Measurements from ENCODE around the gene MST1R. TPM values are rescaled to one million over a fixed set of nuclear protein-coding genes. Genes with fewer than 3 reads are reported as not detected.

Gene MST1R
- total and polyA plus RNA-seq, 9 of the 15 experiments (the other 6 are each of a cell fraction or from before 2014, with no cell fraction given): 1.3 to 10.0 (median 3.8) TPM

DNA sequence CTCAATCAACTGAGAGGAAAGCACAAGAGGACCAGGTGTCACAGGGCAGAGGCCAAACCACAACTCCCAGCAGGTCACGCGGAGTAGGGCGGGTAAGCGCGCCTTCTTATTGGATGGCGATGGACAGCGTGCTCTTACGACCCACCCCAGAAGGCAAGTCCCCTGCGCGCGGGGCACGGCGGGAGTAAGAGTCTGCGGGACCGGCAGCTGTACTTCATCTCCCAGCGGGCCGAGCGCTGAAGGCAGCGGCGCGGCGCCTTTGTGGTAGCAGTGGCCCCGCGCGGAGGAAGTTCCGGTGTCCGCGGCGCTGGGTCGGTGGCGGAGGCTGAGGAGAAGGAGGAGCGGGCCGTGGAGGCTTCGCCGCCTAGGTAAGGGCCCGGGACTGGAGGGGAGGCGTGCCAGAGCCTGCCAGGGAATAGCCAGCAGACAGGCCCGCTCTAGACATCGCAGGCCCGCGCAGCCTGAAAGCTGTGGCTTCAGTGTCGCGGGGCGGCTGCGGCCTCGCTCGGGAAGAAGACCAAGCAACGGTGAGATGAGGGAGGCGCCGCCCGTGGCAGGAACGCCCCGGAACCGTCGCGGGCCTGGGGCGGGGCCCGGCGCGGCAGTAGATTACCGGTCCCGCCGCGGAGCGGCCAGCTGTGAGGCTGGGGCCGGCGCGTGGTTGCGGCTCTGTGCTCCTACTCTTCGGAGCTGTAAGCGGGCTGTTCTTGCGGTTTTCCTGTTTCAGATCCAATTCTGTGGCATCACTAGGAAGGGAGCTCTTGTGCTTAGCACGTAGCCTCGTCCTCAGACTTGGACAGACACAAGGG lies 36.4 kb upstream of the MST1R start, which contains the start of gene RBM6 (continued):
- TF ChIP-seq, protein P1, sequence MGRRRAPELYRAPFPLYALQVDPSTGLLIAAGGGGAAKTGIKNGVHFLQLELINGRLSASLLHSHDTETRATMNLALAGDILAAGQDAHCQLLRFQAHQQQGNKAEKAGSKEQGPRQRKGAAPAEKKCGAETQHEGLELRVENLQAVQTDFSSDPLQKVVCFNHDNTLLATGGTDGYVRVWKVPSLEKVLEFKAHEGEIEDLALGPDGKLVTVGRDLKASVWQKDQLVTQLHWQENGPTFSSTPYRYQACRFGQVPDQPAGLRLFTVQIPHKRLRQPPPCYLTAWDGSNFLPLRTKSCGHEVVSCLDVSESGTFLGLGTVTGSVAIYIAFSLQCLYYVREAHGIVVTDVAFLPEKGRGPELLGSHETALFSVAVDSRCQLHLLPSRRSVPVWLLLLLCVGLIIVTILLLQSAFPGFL (CRISPR knock-in tag; IDR thresholded peaks at IDR 0.05): peak; percentile 98
- no peak for TF ChIP-seq NCOA4 (IDR thresholded peaks at IDR 0.05; ENCODE audit: partially characterized antibody)
- TF ChIP-seq, protein P2, sequence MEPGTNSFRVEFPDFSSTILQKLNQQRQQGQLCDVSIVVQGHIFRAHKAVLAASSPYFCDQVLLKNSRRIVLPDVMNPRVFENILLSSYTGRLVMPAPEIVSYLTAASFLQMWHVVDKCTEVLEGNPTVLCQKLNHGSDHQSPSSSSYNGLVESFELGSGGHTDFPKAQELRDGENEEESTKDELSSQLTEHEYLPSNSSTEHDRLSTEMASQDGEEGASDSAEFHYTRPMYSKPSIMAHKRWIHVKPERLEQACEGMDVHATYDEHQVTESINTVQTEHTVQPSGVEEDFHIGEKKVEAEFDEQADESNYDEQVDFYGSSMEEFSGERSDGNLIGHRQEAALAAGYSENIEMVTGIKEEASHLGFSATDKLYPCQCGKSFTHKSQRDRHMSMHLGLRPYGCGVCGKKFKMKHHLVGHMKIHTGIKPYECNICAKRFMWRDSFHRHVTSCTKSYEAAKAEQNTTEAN (CRISPR knock-in tag; IDR thresholded peaks at IDR 0.05): no peak
- TF ChIP-seq MAFG (tag; conservative IDR thresholded peaks at IDR 0.05): no peak
- no peak for TF ChIP-seq PPARD (CRISPR knock-in tag; IDR thresholded peaks at IDR 0.05)
- TF ChIP-seq, protein P3, sequence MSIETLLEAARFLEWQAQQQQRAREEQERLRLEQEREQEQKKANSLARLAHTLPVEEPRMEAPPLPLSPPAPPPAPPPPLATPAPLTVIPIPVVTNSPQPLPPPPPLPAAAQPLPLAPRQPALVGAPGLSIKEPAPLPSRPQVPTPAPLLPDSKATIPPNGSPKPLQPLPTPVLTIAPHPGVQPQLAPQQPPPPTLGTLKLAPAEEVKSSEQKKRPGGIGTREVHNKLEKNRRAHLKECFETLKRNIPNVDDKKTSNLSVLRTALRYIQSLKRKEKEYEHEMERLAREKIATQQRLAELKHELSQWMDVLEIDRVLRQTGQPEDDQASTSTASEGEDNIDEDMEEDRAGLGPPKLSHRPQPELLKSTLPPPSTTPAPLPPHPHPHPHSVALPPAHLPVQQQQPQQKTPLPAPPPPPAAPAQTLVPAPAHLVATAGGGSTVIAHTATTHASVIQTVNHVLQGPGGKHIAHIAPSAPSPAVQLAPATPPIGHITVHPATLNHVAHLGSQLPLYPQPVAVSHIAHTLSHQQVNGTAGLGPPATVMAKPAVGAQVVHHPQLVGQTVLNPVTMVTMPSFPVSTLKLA (conservative IDR thresholded peaks at IDR 0.05): peak; percentile 86 to 95
- TF ChIP-seq ZNF586 (CRISPR knock-in tag; conservative IDR thresholded peaks at IDR 0.05): no peak
- no peak for TF ChIP-seq CBX8 (IDR thresholded peaks at IDR 0.05; ENCODE audit: borderline replicate concordance, extremely low read depth, low read depth, low read length, poor library complexity, severe bottlenecking)
- TF ChIP-seq RBFOX2 (IDR thresholded peaks at IDR 0.05; ENCODE audit: low read depth, low read length): peak; percentile 96
- TF ChIP-seq, protein P4, sequence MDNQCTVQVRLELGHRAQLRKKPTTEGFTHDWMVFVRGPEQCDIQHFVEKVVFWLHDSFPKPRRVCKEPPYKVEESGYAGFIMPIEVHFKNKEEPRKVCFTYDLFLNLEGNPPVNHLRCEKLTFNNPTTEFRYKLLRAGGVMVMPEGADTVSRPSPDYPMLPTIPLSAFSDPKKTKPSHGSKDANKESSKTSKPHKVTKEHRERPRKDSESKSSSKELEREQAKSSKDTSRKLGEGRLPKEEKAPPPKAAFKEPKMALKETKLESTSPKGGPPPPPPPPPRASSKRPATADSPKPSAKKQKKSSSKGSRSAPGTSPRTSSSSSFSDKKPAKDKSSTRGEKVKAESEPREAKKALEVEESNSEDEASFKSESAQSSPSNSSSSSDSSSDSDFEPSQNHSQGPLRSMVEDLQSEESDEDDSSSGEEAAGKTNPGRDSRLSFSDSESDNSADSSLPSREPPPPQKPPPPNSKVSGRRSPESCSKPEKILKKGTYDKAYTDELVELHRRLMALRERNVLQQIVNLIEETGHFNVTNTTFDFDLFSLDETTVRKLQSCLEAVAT (IDR thresholded peaks at IDR 0.05): no peak
- TF ChIP-seq, protein P5, sequence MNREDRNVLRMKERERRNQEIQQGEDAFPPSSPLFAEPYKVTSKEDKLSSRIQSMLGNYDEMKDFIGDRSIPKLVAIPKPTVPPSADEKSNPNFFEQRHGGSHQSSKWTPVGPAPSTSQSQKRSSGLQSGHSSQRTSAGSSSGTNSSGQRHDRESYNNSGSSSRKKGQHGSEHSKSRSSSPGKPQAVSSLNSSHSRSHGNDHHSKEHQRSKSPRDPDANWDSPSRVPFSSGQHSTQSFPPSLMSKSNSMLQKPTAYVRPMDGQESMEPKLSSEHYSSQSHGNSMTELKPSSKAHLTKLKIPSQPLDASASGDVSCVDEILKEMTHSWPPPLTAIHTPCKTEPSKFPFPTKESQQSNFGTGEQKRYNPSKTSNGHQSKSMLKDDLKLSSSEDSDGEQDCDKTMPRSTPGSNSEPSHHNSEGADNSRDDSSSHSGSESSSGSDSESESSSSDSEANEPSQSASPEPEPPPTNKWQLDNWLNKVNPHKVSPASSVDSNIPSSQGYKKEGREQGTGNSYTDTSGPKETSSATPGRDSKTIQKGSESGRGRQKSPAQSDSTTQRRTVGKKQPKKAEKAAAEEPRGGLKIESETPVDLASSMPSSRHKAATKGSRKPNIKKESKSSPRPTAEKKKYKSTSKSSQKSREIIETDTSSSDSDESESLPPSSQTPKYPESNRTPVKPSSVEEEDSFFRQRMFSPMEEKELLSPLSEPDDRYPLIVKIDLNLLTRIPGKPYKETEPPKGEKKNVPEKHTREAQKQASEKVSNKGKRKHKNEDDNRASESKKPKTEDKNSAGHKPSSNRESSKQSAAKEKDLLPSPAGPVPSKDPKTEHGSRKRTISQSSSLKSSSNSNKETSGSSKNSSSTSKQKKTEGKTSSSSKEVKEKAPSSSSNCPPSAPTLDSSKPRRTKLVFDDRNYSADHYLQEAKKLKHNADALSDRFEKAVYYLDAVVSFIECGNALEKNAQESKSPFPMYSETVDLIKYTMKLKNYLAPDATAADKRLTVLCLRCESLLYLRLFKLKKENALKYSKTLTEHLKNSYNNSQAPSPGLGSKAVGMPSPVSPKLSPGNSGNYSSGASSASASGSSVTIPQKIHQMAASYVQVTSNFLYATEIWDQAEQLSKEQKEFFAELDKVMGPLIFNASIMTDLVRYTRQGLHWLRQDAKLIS (CRISPR knock-in tag; IDR thresholded peaks at IDR 0.05): peak; percentile 85
- TF ChIP-seq POLR2AphosphoS2 (IDR thresholded peaks at IDR 0.05; ENCODE audit: low read length): no peak
- no peak for TF ChIP-seq SAFB2 (IDR thresholded peaks at IDR 0.05; ENCODE audit: borderline replicate concordance, low read depth, low read length, severe bottlenecking)
- no peak for TF ChIP-seq NCOA6 (IDR thresholded peaks at IDR 0.05)
- no peak for TF ChIP-seq ZNF77 (CRISPR knock-in tag; IDR thresholded peaks at IDR 0.05)
- no peak for TF ChIP-seq SMARCE1 (IDR thresholded peaks at IDR 0.05)
- peak; percentile 86 for TF ChIP-seq CXXC5 (CRISPR knock-in tag; IDR thresholded peaks at IDR 0.05)
- TF ChIP-seq GABPA (tag; conservative IDR thresholded peaks at IDR 0.05; ENCODE audit: low read depth): peak; percentile 94
